NCI-H82 treated with DMSO at 0.1 percent for 48 hours (cell line): ENCODE measurements around the gene KRT12.
"Not testable (repeated sequence)": the region's sequence is repeated elsewhere in the genome, so short reads cannot be mapped to it uniquely, and the experiment has no call there.

Experiments used
- DNase-seq: peaks from one replicate; lab custom pipeline; 2025; ENCODE audit not compliant: unreplicated experiment; lab: John Stamatoyannopoulos, UW

Gene KRT12

DNA sequence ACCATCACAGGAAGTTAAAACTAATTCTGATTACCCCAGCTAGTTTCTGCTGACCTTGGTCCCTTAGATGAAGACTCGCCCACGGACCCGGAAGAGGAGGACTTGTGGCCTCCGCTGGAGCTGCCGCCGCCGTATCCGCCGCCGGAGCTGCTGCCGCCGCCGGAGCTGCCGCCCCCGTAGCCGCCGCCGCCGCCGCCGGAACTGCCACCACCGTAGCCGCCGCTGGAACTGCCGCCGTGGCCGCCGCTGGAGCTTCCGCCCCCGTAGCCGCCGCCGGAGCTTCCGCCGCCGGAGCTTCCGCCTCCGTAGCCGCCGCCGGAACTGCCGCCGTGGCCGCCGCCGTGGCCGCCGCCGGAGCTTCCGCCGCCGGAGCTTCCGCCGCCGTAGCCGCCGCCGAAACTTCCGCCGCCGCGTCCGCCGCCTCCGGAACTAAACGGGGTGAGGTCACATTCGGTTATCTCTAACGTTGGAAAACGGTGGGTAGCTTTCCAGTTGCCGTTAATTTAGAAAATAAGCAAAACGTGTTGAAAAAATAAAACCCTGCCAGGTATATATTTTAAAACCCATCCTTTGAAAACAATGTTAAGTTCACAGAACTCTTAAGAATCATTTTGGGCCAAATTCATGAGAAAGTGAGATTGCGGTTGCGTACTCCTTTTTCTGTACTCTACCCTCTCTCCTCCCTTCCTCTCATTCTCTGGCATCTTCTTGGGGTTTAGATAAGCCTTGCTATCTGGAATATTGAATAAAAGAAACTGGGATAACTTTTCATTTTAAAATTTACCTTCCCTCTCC lies 48.1 kb downstream of the KRT12 start:
- DNase-seq: peak; percentile 11

DNA sequence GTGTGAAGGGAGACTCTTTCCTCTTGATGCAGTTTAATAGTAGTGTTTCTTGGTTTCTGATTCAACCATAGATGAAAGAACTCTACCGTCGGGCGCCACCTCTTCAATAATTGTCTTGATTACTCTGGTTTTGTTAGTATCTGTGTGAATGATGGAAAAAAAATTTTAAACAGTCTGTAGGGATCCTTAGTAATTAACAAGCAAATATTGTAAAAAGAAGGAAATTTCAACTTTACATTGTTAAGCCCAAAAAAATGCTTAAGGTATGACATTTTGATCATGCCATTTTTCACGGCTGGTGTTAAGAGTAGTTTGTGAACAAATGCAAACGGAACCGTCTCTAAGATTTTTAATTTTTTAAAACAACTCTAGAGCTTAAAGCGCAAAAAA lies 48.7 kb downstream of the KRT12 start:
- DNase-seq: no peak

DNA sequence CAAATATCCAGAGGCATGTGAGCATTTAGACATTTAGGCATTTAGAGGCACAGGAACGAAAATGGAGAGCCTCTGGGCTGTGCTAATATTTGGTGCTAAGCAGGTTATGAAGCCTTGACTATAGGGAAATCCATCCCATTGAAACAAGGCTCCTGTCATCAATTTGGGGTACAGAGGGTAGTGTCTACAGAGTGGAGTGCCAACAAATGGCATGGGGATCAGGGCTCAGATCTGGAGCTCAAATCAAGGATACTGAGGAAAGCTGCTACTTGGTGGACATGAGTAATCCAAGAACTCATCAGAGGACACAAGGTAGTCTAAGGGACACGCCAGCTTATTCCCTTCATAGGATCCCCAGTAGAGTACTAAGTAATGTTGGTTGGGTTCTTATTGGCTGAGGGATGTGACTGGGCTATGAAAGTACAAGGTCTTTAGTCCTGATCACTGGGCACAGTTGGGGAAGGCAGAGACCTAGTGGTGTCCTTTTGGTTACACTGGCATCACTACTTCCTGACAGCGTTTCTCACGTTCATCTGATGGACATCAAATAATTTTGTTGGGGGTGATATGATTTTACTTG lies 49.8 kb downstream of the KRT12 start:
- no peak for DNase-seq

DNA sequence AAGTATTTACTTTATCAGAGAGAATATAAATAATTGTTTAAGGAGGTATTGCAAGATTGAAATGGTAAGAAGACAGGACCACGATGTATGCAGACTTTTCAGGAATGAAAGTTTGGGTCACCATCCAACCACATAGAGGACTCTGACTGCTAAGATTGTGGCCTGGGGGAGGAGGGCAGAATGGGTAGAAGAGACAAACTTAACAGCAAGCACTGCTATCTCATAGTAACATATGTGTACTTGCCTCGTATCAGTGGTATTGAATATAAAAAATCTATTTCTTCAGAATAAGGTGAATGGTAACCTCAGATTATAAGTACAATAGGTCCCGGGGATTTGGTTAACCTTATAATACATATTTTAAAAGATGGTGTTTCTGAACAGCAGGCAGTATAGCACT lies 50.5 kb downstream of the KRT12 start:
- DNase-seq: no peak

DNA sequence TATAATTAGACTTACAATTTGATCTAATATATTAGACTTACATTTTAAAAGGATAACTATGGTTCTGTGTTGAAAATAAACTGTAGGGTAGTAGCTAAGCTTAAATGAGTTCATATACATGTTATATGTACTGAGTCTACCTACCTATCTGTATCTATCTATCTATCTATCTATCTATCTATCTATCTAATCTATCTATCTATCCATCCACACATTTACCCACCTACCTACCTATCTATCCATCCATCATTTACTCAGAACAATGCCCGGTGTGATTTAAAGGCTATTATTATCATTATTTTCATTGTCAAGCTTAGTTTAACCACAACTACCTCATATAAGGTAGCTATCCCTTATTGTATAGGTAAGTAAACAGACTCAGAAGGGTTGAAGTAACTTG lies 51.6 kb downstream of the KRT12 start:
- DNase-seq: no peak

DNA sequence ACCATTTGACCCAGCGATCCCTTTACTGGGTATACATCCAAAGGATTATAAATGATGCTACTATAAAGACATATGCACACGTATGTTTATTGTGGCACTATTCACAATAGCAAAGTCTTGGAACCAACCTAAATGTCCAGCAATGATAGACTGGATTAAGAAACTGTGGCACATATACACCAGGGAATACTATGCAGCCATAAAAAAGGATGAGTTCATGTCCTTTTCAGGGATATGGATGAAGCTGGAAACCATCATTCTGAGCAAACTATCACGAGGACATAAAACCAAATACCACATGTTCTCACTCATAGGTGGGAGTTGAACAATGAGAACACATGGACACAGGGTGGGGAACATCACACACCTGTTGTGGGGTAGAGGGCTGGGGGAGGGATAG lies 52.4 kb downstream of the KRT12 start:
- DNase-seq: not testable (repeated sequence)

DNA sequence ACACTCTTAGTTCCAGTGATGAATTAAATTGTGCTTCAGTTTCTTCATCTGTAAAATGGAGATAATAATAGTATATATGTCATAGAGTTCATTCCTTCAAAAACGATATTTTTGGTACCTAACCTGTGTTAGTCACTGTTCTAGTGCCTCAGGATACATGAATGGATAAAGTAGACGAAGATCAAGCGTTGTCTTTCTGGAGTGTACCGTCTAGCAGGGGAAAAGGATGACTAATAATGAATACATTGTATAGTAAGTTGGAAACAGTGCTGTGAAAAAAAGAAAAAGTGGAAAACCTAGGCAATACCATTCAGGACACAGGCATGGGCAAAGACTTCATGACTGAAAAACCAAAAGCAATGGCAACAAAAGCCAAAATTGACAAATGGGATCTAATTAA lies 53.2 kb downstream of the KRT12 start:
- no peak for DNase-seq

DNA sequence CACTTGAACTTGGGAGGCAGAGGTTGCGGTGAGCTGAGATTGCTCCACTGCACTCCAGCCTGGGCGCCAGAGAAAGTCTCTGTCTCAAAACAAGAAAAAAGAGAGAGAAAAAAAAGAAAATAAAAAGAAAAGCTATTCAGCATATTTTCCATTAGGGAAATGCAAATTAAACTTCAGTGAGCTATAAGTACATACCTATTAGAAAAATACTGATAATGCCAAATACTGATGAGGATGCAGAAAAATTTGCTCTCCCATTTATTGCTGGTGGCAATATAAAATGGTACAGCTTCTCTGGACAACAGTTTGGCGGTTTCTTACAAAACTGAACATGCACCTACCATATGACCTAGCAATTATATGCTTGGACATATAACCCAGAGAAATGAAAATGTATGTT lies 54.4 kb downstream of the KRT12 start:
- DNase-seq: no peak
